ENCODE measurements around the gene MRTFB.

GRCh38 chr16:14251419-14251818 is 180.3 kb downstream of the MRTFB start:
- TF ChIP-seq CTCF (IDR thresholded peaks at IDR 0.05; ENCODE audit: borderline replicate concordance, extremely low read depth, low read length, poor library complexity, severe bottlenecking) (no peak), EZH2 (IDR thresholded peaks at IDR 0.05; ENCODE audit: borderline replicate concordance, low read depth, low read length, severe bottlenecking) (no peak)
